HEK293T (cell line): Measurements from ENCODE around the gene TBC1D16.

Source experiments
- BHLHE40 ChIP-seq: fragments of 450-650 bp; IDR thresholded peaks from 2 replicates; pipeline ENCODE4 v1.6.1; 2016; ENCODE audit warnings: mild to moderate bottlenecking, moderate library complexity, borderline replicate concordance
- FOXM1 ChIP-seq: fragments of 450-650 bp; IDR thresholded peaks from 2 replicates; pipeline ENCODE4 v1.6.1; 2017; ENCODE audit warnings: mild to moderate bottlenecking, borderline replicate concordance
- SUZ12 ChIP-seq: fragments of 450-650 bp; IDR thresholded peaks from 2 replicates; pipeline ENCODE4 v1.6.1; 2016; ENCODE audit warnings: mild to moderate bottlenecking

DNA sequence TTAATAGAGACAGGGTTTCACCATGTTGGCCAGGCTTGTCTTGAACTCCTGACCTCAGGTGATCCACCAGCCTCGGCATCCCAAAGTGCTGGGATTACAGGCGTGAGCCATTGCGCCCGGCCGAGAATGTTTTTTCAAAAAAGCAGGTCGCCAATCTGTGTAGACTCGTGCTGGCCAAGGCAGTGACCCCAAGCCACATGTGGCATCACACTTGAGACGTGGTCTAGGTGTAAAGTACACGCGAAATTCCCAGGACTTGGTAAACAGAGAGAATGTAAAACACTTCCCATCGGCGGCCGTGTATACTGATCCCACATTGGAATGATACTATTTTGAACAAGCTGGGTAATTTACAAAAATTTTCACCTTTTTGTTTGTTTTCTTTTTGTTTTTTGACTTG lies 41.1 kb downstream of the TBC1D16 start:
- TF ChIP-seq SUZ12 (no peak), BHLHE40 (no peak), FOXM1 (no peak)
